GM23248 (cell line): Measurements from ENCODE around the gene CHST14.

Experiments used
- EZH2 ChIP-seq: fragments of 200-600 bp; sonication (generic); IDR thresholded peaks from 2 replicates; pipeline ENCODE4 v1.6.1; 2018; ENCODE audit warnings: antibody characterized with exemption, mild to moderate bottlenecking; ENCODE audit not compliant: insufficient read depth, poor library complexity, severe bottlenecking
- EZH2phosphoT487 ChIP-seq: fragments of 200-600 bp; sonication (generic); IDR thresholded peaks from 2 replicates; pipeline ENCODE4 v1.6.1; 2018; ENCODE audit warnings: antibody characterized with exemption, moderate library complexity, mild to moderate bottlenecking, low read depth; ENCODE audit not compliant: insufficient read depth

GRCh38 chr15:40464595-40465185, 6.1 kb upstream of the CHST14 start:
- TF ChIP-seq EZH2 (no peak), EZH2phosphoT487 (no peak)
